ENCODE data around the gene CRTC3. TPM values are rescaled to one million over a fixed set of nuclear protein-coding genes. Genes with fewer than 3 reads are reported as not detected.

CRTC3 gene
- total RNA-seq, 1 donor from 2014 or later, result 49.0 TPM

DNA sequence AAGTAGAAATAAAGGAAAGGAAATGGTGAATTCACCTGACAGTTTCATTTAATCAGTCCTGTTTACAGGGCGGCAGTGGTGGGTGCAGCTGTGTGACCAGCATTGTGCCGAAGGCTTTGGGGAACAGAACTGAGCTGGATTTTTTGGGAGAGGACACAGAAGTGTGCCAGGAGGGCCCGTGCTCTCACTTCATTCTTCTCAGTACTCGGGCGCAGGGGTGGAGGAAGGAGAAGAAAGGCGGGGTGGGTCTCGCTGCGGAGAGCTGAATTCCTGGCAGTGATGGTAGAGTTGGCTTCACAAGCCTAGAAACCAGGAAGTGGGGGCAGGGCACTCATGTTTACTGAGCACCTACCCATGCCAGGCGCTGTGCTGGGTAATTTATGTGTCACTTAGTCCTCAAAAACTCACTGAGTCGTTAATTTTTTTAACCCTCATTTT is 64.6 kb downstream of the CRTC3 start:
- Histone ChIP-seq H3K36me3 (no peaks in the 10 kb centered on the region), H3K27ac (peak overlapping the region; percentile 82), H3K27me3 (no peaks in the 10 kb centered on the region), H3K9me3 (no peaks in the 10 kb centered on the region), H3K4me1 (peaks cover 74% of the 10 kb centered on the region), H3K4me3 (peak overlapping the region; percentile 1)
- peak; percentile 95 for ATAC-seq
- TF ChIP-seq, protein P1, sequence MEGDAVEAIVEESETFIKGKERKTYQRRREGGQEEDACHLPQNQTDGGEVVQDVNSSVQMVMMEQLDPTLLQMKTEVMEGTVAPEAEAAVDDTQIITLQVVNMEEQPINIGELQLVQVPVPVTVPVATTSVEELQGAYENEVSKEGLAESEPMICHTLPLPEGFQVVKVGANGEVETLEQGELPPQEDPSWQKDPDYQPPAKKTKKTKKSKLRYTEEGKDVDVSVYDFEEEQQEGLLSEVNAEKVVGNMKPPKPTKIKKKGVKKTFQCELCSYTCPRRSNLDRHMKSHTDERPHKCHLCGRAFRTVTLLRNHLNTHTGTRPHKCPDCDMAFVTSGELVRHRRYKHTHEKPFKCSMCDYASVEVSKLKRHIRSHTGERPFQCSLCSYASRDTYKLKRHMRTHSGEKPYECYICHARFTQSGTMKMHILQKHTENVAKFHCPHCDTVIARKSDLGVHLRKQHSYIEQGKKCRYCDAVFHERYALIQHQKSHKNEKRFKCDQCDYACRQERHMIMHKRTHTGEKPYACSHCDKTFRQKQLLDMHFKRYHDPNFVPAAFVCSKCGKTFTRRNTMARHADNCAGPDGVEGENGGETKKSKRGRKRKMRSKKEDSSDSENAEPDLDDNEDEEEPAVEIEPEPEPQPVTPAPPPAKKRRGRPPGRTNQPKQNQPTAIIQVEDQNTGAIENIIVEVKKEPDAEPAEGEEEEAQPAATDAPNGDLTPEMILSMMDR (IDR thresholded peaks at IDR 0.05), result no peak
- intact Hi-C loops (cut with DNase I), result no loop called here
- peak; percentile 90 for DNase-seq

DNA sequence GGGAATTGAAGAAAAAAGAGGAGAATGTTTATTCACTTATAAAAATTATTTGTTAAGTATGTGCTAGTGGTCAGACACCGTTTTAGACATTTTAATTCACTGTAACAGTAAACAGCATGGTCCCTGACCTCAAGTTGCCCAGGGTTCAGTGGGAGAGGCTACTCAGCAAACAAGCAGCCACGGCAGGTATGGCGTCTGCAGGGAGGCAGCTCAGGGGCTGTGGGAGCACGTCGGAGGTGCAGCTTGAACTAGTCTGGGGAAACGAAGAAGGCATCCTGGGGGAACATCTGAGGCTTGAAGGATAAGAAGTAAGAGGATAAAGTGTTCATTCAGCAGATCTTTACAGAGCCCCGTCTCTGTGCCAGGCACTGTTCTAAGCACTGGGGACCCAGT is 66.0 kb downstream of the CRTC3 start:
- intact Hi-C loops (cut with DNase I), result no loop called here
- Histone ChIP-seq H3K27me3 (no peaks in the 10 kb centered on the region), H3K9me3 (no peaks in the 10 kb centered on the region), H3K4me3 (no peak overlapping the region), H3K4me1 (peaks cover 66% of the 10 kb centered on the region), H3K36me3 (no peaks in the 10 kb centered on the region), H3K27ac (peak overlapping the region; percentile 81)
- no peak for DNase-seq
- TF ChIP-seq, protein P1 (IDR thresholded peaks at IDR 0.05), result no peak
- ATAC-seq, result no peak

DNA sequence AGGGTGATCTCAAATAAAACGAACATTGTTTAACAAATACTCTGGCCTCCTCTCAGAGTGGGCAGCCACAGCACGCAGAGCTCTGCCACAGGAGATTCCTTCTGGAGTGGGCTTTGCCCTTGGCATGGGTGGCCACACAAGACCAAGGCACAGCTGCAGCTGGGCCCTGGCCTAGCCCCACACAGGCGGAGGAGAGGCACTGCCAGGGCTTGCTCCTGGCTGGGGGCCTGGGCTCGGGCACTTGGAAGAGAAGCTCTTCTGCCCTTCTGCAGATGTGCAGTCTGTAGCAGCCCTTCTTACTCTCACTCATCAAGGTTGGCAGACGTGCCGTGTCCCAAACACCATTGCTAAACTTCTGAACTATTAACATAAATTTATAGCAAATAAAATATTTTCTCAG is 67.2 kb downstream of the CRTC3 start:
- Histone ChIP-seq H3K27ac (peak overlapping the region; percentile 81), H3K36me3 (peaks cover 6% of the 10 kb centered on the region), H3K27me3 (no peaks in the 10 kb centered on the region), H3K4me1 (peaks cover 64% of the 10 kb centered on the region), H3K4me3 (no peak overlapping the region), H3K9me3 (no peaks in the 10 kb centered on the region)
- intact Hi-C loops (cut with DNase I), result no loop called here
- TF ChIP-seq, protein P1 (IDR thresholded peaks at IDR 0.05), result no peak
- DNase-seq (no peak), ATAC-seq (no peak)

DNA sequence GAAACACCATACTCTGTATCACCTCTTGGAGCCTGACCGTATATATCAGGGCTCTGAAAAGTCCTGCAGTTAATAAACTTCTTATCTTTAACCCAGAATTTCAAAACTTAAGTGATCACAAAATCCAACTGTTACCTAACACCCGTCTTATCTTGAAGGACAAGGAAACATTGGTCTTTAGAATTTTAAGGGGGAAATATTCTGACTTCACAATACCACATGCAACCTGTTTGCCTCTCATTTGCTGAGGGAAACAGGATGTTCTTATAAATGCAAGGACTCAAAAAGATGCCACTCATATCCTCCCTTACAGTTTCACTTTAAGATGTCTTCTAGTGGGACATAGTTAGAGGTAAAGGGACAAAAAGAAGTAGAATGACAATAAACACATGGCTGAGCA is 67.9 kb downstream of the CRTC3 start:
- no peaks in the 10 kb centered on the region for H3K27me3 ChIP-seq

DNA sequence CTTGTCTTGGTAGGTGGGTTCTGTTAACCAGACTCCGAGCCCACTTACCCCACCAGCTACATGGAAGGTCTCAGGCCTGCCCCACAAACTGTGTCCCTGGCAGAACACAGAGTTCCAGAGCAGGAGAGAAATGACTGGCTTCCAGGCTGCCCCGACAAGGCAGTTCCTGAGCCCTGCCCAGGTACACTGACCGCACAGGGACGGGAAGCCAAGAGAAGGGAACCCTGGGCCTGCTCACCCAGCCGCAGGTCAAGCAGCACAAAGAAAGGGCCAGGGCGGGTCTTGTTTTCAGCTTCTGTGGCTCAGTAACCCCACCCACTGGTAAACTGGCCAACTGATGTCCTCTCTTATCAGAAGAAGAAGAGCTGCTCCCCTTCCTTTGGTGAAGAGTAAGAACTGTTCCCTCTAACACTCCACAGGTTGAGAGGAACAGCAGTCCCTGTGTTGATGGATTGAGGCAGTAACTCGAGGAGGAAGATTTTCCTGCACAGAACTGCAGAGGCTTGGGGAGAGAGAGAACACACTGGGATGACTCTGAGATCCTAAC is 68.4 kb downstream of the CRTC3 start:
- TF ChIP-seq, protein P1 (IDR thresholded peaks at IDR 0.05), result peak; percentile 21
- H3K9me3 ChIP-seq, result no peaks in the 10 kb centered on the region
- ATAC-seq (peak; percentile 72), DNase-seq (peak; percentile 70)
- H3K4me1 ChIP-seq, result peaks cover 52% of the 10 kb centered on the region
- peak overlapping the region; percentile 81 for H3K27ac ChIP-seq
- no peaks in the 10 kb centered on the region for H3K27me3 ChIP-seq
- peaks cover 6% of the 10 kb centered on the region for H3K36me3 ChIP-seq
- intact Hi-C loops (cut with DNase I), result no loop called here
- H3K4me3 ChIP-seq, result no peak overlapping the region

More for the DNA sequence above, 67.9 kb downstream of the CRTC3 start:
- H3K36me3 ChIP-seq, result peaks cover 6% of the 10 kb centered on the region
- DNase-seq, result no peak
- TF ChIP-seq, protein P1 (IDR thresholded peaks at IDR 0.05), result no peak
- ATAC-seq, result no peak
- H3K9me3 ChIP-seq, result no peaks in the 10 kb centered on the region
- H3K27ac ChIP-seq, result peak overlapping the region; percentile 81
- intact Hi-C loops (cut with DNase I), result no loop called here
- H3K4me3 ChIP-seq, result no peak overlapping the region
- H3K4me1 ChIP-seq, result peaks cover 57% of the 10 kb centered on the region

DNA sequence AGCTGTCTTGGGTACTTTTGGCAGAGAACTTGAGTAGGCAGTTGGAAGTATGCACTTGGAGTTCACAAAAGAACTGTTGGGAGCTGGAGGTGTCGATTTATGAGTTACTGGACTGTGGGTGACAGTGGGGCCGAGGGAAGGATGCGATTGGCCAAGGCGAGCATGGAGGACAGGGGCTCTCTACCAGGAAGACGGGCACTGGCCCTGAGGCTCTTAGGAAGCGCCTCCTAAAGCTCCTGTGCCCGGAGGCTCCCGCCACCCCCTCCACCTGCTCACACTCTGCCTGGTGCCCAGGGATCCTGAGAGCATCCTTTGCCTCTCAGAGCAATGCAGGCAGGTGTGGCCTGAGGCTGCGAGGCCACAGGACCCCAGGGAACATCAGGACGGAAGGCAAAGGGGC is 69.0 kb downstream of the CRTC3 start:
- no peak for DNase-seq
- intact Hi-C loops (cut with DNase I), result no loop called here
- no peak overlapping the region for H3K4me3 ChIP-seq
- H3K27ac ChIP-seq, result peak overlapping the region; percentile 81
- ATAC-seq, result no peak
- TF ChIP-seq, protein P1 (IDR thresholded peaks at IDR 0.05), result no peak
- H3K9me3 ChIP-seq, result no peaks in the 10 kb centered on the region
- peaks cover 6% of the 10 kb centered on the region for H3K36me3 ChIP-seq
- no peaks in the 10 kb centered on the region for H3K27me3 ChIP-seq
- H3K4me1 ChIP-seq, result peaks cover 49% of the 10 kb centered on the region
